ENCODE data around the gene SMAD3.

SMAD3 gene

DNA sequence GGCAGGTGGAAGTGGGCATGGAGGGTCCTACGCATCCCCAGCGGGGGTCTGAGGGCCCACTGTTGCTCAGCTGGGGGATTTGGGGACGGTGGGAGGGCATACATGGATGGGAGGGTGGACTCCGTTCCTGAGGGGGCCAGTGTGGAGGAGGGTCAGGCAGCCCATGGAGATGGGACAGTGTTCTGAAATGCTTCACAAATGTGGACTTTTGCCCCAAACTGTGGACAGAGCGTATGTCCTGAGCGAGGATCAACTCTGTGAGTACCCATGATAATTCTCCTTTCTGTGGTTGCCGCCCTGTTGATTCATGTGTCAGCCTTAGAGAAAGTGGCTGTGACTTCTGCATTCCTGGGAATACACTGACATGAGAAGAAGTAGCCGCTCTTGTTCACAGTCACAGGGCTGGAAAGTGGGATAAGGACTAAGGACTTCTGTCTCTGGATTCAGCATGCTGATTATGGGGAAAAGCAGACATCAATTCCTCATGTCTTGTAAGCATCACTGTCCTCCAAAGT, 33.4 kb downstream of the SMAD3 start:
- DNase-seq: no peak

DNA sequence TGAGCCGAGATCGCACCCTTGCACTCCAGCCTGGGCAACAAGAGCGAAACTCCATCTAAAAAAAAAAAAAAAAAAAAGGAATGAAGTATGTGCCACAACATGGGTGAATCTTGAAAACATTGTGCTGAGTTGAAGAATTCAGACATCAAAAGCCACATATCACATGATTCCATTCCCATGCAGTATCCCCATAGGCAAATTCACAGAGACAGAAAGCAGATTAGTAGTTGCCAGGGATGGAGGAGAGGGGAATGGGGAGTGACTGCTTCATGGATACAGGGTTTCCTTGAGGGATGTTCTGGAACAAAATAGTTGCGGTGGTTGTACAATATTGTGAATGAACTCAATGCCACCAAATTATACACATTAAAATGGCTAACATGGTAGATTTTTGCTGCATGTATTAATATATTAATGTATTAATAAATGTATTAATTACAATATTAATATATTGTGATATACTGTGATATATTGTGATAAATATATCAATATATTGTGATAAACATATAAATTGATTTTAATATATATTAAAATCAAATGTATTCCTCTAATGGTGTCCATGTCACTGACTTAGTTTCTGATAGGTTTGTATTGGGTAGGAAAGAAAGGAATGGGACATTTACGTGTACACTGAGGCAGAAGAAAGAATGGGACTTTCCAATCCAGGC, 34.9 kb downstream of the SMAD3 start:
- no peak for DNase-seq

DNA sequence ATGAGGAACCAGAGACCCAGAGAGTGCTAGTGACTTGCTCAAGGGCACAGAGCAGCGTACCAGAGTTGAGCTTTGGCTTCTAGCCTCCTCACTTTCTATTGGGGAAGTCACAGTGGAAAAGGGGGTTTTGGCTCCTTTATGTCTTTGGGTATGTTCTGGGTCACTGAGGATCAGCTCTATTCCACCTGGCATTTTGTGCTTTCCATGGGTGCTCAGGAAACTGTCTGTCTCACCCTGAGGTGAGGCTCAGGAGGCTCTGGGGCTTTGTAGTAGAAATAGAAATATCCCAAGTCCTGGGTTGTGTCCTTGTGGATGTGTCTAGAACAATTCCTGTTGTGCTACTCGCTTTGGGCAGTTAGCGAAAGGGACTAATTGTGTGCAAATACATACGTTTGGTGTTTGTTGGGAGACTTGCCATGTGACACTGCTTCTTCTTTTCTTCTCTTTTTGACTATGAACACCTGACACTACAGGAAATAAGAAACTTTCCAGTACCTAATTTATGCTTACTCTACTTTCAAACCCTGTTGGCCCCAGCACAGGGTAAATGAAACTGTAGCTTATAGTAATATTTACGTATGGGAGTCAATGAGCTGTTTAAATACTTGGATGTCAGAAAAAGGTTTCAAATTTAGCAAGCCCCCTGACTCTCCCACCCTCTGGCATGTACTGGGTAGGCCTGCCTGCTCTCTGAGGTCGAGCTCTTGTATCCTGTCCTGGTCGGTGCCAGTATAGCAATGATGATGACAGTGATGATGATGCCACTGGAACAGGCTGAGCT, 35.6 kb downstream of the SMAD3 start:
- DNase-seq: no peak

DNA sequence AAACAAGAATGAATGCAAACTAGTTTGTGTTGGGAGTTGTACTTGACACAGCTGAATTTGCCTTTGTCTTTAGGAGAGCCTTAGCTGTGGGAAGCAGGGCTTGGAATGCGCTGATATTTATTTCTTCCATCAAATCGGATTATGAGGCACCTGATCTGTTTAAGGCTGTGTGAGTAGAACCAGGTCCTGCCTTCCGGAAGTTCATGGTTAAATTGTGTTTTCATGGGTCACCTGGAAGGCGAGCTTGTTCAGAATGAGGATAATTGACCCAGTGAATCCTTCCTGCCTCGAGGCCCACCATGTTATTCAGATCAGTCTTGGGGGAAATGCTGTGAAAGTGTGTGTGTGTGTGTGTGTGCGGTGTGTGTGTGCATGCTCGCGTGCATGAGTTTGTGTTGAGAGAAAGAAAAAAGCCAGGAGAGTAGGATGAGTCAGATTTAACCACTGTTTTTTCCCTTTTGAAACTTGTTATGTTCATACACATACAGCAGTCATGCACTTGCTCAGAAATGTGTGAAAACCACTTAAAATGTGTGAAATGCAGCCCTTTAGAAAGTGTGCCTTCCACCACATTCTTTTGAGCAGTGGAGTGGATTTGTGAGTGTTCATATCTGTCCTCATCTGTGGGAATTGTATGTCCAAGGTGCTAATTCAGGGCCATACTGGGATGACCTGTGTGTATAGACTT, 36.7 kb downstream of the SMAD3 start:
- DNase-seq: no peak

DNA sequence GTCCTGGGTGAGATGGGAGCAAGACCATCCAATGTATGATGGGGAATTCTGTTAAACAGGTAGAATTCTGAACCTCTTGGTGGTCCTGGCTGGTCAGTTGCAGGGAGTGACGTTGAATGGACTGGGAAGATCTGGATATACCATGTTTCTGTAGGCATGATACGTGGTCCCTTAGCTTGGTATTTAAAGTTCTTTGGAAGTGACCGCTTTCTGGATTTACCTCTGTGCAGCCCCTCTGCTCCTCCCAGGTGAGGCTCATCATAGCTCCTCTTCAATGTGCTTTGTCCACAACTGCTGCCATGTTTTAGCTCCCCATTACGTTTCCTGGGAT, 37.2 kb downstream of the SMAD3 start:
- no peak for DNase-seq

DNA sequence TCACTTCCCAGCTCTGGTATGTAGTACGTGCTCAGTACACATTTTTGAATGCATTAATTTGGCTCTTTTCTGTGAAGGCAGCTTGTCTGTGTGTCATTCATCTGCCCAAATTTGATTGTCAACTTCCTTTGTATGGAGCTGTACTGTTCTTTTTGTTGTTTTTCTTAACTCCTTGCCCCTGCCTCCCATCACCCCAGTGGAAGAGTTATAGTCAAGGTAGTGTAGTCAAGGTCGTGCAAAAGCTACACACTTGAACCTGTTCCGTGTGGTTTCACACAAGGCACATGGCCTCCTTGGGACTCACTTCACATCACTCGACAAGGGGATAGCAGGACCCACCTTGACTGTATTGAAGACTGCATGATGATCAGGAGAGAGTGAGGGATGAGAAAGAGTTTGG, 37.6 kb downstream of the SMAD3 start:
- DNase-seq: no peak

DNA sequence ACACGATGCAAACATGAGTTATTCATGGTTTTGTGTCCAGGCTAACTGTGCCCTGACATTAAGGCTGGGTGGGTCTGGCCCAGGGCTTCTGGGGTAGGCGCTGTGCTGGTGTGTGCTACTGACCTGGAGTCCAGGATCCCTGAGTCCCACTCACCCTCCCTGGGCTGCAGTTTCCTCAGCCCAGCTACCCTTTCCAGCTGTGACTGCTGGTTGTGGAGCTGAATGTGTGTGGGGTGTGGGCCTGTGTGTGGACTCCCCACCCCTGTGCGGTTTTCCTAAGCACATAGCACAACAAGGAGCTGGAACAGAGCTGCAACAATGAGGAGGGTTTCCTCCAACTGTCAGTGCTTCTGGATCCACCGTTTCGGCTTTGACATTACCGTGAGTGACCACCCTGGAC, 38.0 kb downstream of the SMAD3 start:
- no peak for DNase-seq

DNA sequence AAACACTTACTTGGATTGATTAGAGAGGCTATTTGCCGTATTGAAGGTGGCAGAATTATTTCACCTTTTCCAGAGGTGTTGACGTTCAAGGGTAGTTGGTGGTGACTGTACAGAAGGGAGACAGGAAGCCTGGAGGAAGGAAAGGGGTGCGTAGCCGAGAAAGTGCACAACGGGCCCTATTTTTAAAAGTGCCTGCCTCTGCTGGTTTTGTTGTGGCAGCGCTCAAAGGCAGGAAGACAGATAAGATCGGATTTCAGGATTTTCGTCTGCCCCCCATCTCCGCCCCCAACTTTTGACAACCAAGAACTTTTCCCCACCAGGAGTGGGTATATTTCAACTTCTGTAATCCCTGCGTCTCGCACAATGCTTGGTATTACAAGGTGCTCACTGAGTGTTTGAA, 38.5 kb downstream of the SMAD3 start:
- no peak for DNase-seq

DNA sequence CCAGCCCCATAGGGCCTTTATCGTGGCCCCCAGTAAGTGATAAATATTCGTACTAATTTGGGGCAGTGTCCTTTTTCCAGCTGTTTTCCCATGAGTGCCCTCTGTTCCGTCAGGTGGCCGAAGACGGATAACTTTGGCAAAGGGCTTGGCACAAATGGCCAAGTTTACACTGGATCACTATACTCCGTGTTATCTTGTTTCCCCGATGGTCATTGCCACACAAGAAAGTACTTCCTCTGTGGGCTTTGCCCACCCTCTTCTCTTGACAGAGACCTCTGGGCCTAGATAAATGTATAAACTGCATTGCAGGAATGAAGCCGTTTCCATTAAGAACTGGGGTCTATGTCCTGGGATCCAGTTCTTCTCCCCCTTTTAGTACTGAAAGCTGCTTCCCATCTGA, 39.1 kb downstream of the SMAD3 start:
- DNase-seq: no peak

DNA sequence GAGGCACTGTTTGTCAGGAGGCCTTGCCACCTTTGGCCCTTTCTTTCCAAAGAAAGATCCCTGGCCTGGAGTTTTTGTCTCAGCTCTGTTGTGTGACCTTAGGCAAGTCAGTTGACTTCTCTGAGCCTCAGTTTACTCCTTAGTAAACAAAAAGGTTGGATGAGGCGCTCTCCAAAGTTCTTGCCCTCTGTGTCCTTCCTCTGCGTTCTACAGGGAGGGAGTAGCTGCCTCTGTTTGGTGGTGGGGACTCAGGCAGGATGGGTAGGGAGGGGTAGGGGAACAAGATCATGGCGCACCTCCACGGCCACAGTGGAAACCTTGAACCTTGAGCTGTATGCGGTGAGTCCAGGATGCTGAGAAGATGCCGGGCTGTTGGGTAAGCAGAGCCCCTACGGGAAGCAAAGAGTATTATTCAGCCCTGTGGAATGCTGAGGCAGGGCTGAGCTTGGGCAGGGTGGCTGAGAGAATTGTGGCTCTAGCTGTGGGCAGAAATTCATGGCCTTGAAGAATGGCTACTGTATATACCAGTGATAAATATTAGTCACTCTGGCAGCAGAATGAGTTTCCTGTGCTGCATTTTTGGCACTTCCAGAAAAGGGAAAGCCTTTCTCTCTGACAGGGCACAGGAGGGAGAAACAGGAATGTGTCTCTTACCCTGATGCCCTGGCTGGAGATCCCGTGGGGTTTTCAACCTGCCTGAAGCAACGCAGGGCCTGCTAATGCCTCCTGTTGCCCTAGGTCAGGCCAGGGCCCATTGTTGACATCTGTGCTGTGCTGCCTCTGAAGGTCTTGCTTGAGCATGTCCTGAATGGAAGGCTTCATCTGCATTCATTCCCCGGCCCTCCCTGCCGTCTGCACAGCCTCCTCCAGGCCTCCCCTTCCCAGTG, 39.9 kb downstream of the SMAD3 start:
- DNase-seq: no peak

DNA sequence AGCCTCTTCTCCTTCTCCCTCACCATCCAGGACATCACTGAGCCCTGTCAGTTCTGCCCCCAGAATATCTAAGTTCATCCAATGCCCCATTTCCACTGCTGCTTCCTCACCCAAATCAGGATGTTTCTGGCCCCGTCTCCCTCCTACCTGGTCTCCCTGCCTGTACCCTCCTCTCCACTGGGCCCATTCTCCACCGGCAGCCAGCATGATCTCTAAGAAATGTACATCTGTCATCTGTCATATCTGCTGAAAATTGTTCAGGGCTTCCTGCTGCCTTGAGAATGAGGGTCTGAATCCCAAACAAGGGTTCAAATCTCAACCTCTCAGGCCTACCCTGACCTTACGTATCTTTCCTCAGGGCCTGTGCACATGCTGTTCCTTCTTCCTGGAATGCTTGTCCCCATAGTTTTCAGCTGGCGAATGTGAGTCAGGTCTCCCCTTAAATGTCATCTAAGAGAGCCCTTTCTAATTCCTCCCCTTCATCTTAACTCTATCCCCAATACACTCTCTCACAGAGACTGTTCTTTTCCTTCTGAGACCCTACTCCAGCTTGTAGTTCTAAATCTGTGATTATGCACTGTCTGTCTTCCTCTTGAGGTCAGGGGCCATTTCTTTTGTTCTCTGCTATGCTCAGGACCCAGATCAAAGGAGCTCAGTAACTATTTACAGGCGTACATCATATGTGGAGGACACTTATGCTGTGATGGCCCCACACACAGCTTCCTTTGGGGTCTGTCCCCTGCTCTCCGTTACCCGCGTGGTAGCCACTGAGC, 40.8 kb downstream of the SMAD3 start:
- DNase-seq: no peak

DNA sequence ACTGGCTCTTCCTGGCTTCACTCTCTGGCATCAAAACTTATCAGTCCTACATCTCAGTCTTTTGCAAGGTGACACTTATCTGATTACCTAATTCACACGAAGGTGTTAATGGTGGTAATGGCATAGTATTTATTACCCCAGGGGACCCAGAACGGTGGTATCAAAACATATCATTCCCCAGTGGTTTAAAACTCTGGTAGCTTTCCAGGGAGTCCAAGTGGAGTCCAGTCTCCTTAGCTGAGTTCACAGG, 41.3 kb downstream of the SMAD3 start:
- DNase-seq: no peak

DNA sequence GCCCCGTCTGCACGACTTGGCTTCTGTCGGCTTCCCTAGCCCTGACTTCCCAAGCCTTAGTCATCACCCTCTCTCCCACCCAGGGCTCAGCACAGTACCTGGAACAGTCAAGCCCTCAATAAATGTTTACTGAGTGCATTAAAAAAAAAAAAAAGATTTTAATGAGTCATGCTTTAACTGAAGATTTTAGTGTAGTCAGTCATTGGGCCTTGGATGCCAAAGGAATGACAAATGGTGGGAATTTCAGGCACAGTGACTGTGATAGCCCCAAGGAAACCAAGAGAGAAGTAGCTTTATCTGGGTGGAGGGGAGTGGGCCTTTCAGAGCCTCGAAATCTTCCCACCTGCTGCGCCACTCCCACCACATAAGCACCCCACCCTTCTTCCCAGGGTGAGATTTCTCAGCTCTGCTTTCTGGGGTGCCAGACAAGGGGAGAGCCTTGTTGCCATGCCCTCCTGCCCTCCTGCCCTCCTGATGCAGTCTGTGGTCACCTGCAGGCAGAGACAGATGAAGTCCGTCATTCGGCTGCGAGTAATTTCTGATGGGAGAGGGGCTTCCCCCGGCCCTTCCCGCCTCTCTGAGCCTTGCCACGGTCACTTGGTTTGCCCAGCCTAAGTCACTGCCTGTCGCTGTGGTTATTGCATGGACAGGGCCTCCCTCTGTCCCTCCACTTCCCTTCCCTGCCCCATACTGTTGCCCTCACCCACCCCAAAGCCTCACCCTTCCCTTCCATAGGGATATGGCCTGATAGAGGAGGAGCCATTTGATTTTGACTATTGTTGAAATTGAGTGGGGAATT, 41.8 kb downstream of the SMAD3 start:
- DNase-seq: no peak

DNA sequence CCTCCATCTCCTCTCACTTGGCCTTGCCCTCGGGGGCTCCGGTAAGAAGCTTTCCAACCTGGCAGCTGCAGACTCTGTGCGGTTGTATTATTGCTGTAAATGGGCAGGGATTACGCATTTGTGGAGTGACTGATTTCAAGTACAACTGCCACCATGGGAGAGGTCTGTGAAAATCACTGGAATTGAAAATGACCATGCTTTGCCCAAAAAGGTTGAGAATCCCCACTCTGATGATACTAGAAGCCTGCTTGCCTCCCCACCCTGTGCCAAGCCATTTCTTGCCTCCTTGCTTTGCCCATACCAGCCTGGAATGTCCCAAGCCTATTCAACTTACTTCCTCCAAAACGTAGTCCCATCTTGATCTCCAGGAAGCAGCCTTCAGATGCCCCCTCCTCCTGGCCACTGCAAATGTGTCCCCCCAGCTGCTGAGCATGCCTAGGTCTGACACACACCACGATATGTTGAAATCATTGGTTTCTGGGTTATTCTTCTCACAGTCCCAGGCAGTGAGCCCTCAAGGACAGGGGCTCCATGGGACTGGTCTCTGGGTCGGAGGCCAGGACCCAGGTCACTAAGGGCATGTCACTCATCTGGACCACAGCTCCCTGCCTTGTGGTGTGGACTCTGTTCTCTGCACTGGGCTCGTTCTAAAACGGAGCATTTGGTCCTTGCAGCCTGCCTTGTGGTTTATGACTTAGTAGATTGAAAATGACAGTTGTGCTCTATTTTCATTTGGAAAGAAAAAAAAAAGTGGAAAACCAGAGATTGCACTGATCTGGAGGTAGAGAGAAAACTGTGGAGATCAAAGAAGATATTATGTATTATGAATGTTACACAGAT, 42.9 kb downstream of the SMAD3 start:
- DNase-seq: no peak

DNA sequence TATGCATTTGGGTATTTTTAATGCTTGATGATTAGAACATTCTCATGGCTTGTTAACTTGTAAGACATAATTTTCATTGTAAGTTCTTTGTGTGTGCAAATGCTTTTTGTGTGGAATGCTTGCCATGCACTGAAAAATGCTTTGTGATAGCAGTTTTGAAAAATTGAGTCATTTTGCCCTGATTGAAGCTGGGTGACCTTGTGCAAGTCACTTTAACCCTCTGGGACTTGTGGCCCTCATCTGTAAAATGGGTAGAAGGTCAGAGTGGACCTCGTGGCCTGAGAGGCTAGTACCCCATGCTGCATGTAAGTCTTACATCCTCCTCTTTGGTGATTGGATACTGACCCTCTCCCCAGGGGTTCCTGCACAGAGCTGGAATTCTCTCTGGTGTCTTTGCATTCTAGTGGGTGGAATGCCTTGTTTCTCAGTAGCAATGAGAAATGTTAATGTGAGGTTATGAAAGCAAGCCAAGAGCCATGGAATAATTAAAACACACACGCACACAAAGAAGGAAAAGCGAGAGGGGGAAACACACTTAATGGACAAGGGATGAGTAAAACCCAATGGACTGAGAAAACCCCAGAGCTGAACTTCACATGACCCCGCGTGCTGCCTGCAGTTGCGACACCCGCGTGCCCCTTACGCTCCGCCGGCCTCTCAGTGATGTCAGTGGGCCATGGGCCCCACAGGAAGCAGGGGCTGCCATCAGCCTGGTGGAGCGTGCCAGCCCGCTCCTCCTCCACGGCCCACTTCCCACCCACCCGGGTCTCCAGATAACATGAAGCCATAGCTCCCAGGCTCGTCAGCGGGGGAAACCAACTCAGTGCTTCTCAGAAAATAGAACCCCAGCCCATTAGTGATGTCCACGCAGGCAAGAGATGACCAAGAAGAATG, 44.0 kb downstream of the SMAD3 start:
- no peak for DNase-seq

DNA sequence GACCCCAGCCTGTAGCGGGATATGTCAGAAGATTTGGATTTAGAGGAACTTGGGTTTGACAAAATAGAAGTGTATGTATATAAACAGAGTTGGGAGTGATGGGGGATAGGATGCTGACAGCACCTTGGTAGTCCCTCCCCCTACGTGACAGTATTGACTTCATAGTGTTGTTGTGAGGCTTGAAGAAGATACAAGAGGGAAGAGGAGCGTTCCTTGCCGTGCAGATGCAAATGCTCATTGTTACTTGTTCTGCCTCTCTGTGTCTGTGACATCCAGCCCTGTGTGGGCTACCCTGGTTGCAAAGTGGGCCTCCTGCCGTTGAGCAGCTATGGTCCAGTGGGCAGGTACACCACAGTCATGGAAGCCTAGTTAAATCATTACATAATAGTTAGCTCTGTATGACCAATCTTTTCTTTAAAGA, 45.0 kb downstream of the SMAD3 start:
- no peak for DNase-seq

DNA sequence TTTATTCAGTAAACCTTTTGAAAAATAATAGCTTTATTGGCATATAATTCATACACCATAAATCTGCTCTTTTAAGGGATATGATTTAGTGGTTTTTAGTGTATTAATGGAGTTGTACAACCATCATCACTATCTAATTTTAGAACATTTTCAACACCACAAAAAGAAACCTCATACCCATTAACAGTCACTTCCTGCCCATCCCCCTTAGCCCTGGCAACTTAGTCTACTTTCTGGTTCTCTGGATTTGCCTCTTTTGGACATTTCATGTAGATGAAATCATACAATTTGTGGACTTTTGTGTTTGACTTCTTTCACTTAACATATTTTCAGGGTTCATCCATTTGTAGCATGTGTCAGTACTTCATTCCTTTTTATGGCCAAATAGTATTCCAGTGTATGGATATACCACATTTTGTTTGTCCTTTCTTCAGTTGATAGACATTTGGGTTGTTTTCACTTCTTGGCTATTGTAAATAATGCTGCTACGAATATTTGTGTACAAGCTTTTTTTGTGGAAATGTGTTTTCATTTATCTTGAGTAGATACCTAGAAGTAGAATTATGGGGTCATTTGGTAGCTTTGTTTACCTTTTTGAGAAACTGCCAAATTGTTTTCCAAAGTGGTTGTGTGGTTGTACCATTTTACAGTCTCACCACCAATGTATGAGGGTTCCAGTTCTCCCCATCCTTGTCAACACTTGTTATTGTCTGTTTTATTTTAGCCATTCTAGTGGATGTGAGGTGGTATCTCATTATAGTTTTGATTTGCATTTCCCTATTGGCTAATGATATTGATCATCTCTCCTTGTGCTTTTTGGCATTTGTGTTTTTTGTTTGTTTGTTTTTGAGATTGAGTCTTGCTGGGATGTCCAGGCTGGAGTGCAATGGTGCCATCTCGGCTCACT, 45.8 kb downstream of the SMAD3 start:
- no peak for DNase-seq

DNA sequence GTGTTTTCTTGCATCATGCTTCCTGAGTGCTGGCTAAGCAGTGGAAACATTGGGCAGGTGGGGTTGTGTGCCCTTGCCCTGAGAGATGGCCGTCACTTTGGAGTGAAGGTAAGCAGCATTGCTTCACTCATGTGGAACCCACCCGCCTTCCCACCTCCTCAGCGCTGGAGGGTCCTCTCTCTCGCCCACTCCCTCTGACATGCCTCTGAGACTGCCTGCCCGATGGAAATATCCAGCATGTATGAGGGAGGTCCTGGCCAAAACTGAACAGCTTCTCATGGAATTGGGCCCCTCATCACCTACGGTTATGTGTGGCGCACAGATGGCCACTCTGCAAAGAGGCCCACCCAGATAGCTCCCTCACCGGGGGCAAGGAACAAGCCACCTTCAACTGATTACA, 48.6 kb downstream of the SMAD3 start:
- no peak for DNase-seq

Data from NCI-H2171 (cell line).